Measurements from ENCODE around the gene PDGFRB.

Gene PDGFRB

DNA sequence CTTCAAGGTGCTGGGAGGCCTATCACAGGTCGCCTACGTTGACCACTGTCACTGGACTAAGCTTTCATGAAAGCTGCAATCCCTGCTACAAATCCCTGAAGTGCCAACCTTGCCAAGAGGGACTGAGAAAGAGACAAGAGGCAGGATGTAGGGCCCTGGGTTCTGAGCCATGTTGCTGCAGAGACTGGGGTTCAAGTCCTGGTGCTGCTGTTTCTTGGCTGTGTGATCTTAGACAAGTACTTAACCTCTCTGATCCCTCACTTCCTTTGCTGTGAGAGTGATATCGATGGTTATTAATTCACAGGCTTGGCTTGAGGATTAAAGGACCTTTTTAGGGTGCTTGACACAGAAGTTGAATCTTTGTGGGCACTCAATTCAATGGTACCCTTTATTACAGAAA is 84.8 kb downstream of the PDGFRB start:
- Histone ChIP-seq H3K36me3 (replicated peaks; ENCODE audit: low read depth, low read length) (no peaks in the 10 kb centered on the region), H3K4me2 (ENCODE audit: low read length) (no peak overlapping the region)
- TF ChIP-seq EZH2phosphoT487 (IDR thresholded peaks at IDR 0.05; ENCODE audit: low read depth) = no peak
- TF ChIP-seq, protein P1, sequence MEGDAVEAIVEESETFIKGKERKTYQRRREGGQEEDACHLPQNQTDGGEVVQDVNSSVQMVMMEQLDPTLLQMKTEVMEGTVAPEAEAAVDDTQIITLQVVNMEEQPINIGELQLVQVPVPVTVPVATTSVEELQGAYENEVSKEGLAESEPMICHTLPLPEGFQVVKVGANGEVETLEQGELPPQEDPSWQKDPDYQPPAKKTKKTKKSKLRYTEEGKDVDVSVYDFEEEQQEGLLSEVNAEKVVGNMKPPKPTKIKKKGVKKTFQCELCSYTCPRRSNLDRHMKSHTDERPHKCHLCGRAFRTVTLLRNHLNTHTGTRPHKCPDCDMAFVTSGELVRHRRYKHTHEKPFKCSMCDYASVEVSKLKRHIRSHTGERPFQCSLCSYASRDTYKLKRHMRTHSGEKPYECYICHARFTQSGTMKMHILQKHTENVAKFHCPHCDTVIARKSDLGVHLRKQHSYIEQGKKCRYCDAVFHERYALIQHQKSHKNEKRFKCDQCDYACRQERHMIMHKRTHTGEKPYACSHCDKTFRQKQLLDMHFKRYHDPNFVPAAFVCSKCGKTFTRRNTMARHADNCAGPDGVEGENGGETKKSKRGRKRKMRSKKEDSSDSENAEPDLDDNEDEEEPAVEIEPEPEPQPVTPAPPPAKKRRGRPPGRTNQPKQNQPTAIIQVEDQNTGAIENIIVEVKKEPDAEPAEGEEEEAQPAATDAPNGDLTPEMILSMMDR (IDR thresholded peaks at IDR 0.05; ENCODE audit: low read depth, low read length) = no peak

DNA sequence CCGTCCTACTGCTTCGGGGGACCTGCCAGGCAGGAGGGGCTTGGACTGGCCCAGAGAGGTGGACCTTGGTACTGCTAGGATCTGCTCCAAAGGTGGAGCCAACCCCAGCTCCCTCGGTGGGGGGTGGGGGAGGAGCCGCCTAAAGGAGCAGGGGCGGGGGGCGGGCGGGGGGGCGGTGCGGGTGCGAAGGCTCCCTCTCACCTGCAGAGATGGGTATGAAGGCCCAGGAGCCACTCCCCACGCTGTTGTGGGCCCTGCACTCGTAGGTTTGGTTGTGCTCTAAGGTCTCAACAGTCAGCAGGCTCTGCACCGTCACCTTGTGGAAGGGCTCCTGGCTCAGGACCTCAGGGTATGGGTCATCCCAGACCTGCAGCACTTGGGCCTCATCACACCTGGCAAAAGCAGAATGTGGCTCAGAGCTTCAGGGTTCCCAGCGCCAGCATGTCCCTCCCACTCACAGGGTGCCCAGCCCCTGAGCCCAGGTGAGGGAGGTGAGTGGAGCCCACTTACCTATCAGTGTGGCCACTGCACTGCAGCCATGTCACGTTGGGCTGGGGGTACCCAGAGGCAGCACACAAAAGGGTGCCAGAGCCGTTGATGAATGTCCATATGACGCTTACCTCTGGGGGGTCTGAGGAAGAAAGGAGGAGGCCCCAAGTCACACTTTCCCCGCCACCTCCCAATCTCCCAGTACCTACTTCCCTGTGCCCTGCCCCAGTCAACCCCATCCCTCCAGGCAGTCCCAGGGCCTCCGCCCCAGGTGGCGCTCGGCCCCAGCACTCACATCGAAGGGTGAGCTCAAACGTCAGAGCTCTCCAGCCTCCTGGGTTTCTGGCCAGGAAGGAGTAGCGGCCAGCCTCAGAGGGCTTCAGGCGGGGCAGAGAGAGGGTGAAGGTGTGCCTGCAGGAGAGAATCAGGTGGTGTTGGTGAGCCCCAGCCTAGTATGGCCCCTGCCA is 85.7 kb downstream of the PDGFRB start:
- Histone ChIP-seq H3K9me3 (ENCODE audit: insufficient read depth, low read length) (no peaks in the 10 kb centered on the region), H3K4me1 (ENCODE audit: low read length) (no peaks in the 10 kb centered on the region), H4K20me1 (ENCODE audit: insufficient read depth, low read length) (no peaks in the 10 kb centered on the region), H3K4me3 (ENCODE audit: low read length) (no peak overlapping the region), H3K4me2 (ENCODE audit: low read length) (no peak overlapping the region), H2AFZ (ENCODE audit: low read depth, low read length) (no peak overlapping the region), H3K36me3 (replicated peaks; ENCODE audit: low read depth, low read length) (no peaks in the 10 kb centered on the region), H3K9ac (ENCODE audit: low read length) (no peak overlapping the region), H3K79me2 (ENCODE audit: low read length) (no peaks in the 10 kb centered on the region), H3K27me3 (ENCODE audit: low read depth, low read length) (no peaks in the 10 kb centered on the region; the same call in 1 of the 2 replicates), H3K27ac (ENCODE audit: low read length) (no peak overlapping the region)
- TF ChIP-seq EZH2phosphoT487 (IDR thresholded peaks at IDR 0.05; ENCODE audit: low read depth) = no peak
- TF ChIP-seq, protein P1 (IDR thresholded peaks at IDR 0.05; ENCODE audit: low read depth, low read length) = no peak

More for the DNA sequence above, 84.8 kb downstream of the PDGFRB start:
- no peaks in the 10 kb centered on the region for H3K4me1 ChIP-seq (ENCODE audit: low read length)
- H2AFZ ChIP-seq (ENCODE audit: low read depth, low read length) = no peak overlapping the region
- no peak overlapping the region for H3K9ac ChIP-seq (ENCODE audit: low read length)
- H3K27me3 ChIP-seq (ENCODE audit: low read depth, low read length) = peaks cover 6% of the 10 kb centered on the region
- H3K9me3 ChIP-seq (ENCODE audit: insufficient read depth, low read length) = no peaks in the 10 kb centered on the region
- no peaks in the 10 kb centered on the region for H4K20me1 ChIP-seq (ENCODE audit: insufficient read depth, low read length)
- H3K27ac ChIP-seq (ENCODE audit: low read length) = no peak overlapping the region
- no peak overlapping the region for H3K4me3 ChIP-seq (ENCODE audit: low read length)
- H3K79me2 ChIP-seq (ENCODE audit: low read length) = no peaks in the 10 kb centered on the region

DNA sequence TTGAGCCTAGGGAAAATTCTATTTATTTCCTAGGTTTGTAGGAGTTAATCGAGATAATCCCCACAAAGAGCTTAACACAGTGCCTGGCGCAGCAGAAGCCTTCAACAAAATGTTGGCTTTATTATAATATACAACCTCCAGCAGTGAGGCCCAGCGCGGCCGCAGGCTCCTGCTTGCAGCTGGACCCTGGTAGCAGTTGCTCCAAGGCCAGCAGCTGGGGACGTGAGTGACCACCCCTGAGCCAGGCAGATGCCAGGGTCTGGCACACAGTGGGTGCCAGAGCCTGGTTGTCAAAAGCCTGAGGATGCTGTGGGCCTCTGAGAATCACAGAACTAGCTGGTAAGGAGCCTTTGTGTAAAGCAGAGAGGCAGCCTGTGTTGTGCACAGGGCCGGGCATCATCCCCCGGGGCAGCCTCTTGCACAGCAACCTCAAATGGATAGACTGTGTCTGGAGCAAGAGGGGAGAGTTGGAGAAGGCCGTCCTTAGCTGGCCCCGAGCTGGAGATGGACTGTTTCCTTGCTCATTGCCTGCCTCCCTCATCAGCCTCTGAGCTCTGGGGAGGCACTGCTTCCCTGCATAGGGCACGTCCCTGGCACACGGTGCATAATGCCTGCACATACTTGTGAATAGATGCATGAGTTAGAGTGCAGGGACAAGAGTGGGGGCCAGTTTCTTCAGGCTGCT is 86.5 kb downstream of the PDGFRB start:
- no peak overlapping the region for H3K27ac ChIP-seq (ENCODE audit: low read length)
- no peak overlapping the region for H3K4me2 ChIP-seq (ENCODE audit: low read length)
- no peaks in the 10 kb centered on the region for H3K36me3 ChIP-seq (replicated peaks; ENCODE audit: low read depth, low read length)
- no peaks in the 10 kb centered on the region for H3K9me3 ChIP-seq (ENCODE audit: insufficient read depth, low read length)
- no peaks in the 10 kb centered on the region for H3K4me1 ChIP-seq (ENCODE audit: low read length)
- no peaks in the 10 kb centered on the region for H3K27me3 ChIP-seq (ENCODE audit: low read depth, low read length)
- no peak overlapping the region for H3K9ac ChIP-seq (ENCODE audit: low read length)
- TF ChIP-seq, protein P1 (IDR thresholded peaks at IDR 0.05; ENCODE audit: low read depth, low read length) = no peak
- TF ChIP-seq EZH2phosphoT487 (IDR thresholded peaks at IDR 0.05; ENCODE audit: low read depth) = no peak
- no peak overlapping the region for H3K4me3 ChIP-seq (ENCODE audit: low read length)
- no peaks in the 10 kb centered on the region for H3K79me2 ChIP-seq (ENCODE audit: low read length)
- H2AFZ ChIP-seq (ENCODE audit: low read depth, low read length) = no peak overlapping the region
- no peaks in the 10 kb centered on the region for H4K20me1 ChIP-seq (ENCODE audit: insufficient read depth, low read length)

DNA sequence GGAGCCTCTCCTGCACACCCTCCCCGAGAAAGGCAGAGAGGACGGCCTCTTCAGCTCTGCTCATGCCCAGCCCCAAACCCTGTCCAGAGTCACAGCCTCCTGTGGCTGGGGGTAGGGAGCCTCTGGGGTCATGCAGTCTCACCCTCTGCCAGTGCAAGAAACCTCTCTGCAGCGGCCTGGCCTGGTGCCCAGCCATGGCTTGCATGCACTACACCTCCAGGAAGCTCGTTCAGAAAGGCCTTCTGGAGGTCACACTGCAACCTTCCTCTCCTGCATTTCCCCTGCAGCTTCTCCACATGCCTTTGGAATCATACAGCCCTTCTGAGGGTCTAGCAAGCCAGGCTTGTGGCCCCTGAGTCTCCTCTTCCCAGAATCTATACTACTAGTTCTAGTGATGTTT is 87.2 kb downstream of the PDGFRB start:
- H3K36me3 ChIP-seq (replicated peaks; ENCODE audit: low read depth, low read length) = no peaks in the 10 kb centered on the region
- H3K9me3 ChIP-seq (ENCODE audit: insufficient read depth, low read length) = no peaks in the 10 kb centered on the region
- H2AFZ ChIP-seq (ENCODE audit: low read depth, low read length) = no peak overlapping the region
- TF ChIP-seq EZH2phosphoT487 (IDR thresholded peaks at IDR 0.05; ENCODE audit: low read depth) = no peak
- TF ChIP-seq, protein P1 (IDR thresholded peaks at IDR 0.05; ENCODE audit: low read depth, low read length) = no peak
- no peak overlapping the region for H3K4me3 ChIP-seq (ENCODE audit: low read length)
- H3K27me3 ChIP-seq (ENCODE audit: low read depth, low read length) = no peaks in the 10 kb centered on the region
- H3K4me1 ChIP-seq (ENCODE audit: low read length) = no peaks in the 10 kb centered on the region
- no peaks in the 10 kb centered on the region for H3K79me2 ChIP-seq (ENCODE audit: low read length)
- H4K20me1 ChIP-seq (ENCODE audit: insufficient read depth, low read length) = no peaks in the 10 kb centered on the region
- no peak overlapping the region for H3K9ac ChIP-seq (ENCODE audit: low read length)
- H3K27ac ChIP-seq (ENCODE audit: low read length) = no peak overlapping the region
- H3K4me2 ChIP-seq (ENCODE audit: low read length) = no peak overlapping the region
